GM19463 (cell line): ENCODE data around the gene PHTF2.

Experiments used
- ATAC-seq: cut with Tn5 transposase; IDR thresholded peaks from one replicate; pipeline ENCODE4 v1.9.1; 2021; ENCODE audit warnings: mild to moderate bottlenecking, moderate library complexity; ENCODE audit not compliant: unreplicated experiment

Gene PHTF2

GRCh38 chr7:77791956-77792355 is 6.6 kb upstream of the PHTF2 start:
- ATAC-seq: no peak

- no peak for ATAC-seq
Measured at GRCh38 chr7:77794000-77794399, 4.6 kb upstream of the PHTF2 start.

GRCh38 chr7:77796109-77796508 is 2.5 kb upstream of the PHTF2 start:
- ATAC-seq: no peak

GRCh38 chr7:77796960-77797359 is 1.6 kb upstream of the PHTF2 start:
- ATAC-seq: no peak

- peak; percentile 22 for ATAC-seq
Measured at GRCh38 chr7:77797734-77798393, 709 bp upstream of the PHTF2 start.

- no peak for ATAC-seq
Measured at GRCh38 chr7:77799078-77799964, 748 bp downstream of the PHTF2 start.

- no peak for ATAC-seq
Measured at GRCh38 chr7:77800158-77800557, 1.6 kb downstream of the PHTF2 start.

- no peak for ATAC-seq
Measured at GRCh38 chr7:77800730-77801129, 2.2 kb downstream of the PHTF2 start.

- no peak for ATAC-seq
Measured at GRCh38 chr7:77802557-77803405, 4.2 kb downstream of the PHTF2 start.

GRCh38 chr7:77806425-77806824 is 7.9 kb downstream of the PHTF2 start:
- no peak for ATAC-seq

GRCh38 chr7:77808517-77808916 is 9.9 kb downstream of the PHTF2 start:
- ATAC-seq: no peak

- no peak for ATAC-seq
Measured at GRCh38 chr7:77811516-77812289, 13.1 kb downstream of the PHTF2 start.

- no peak for ATAC-seq
Measured at GRCh38 chr7:77812290-77812685, 13.7 kb downstream of the PHTF2 start.

GRCh38 chr7:77813180-77813579 is 14.6 kb downstream of the PHTF2 start:
- no peak for ATAC-seq

- ATAC-seq: no peak
Measured at GRCh38 chr7:77819021-77819420, 20.4 kb downstream of the PHTF2 start.

GRCh38 chr7:77820967-77821366 is 22.4 kb downstream of the PHTF2 start:
- ATAC-seq: no peak

- no peak for ATAC-seq
Measured at GRCh38 chr7:77822269-77822668, 23.7 kb downstream of the PHTF2 start.

GRCh38 chr7:77823787-77824186 is 25.2 kb downstream of the PHTF2 start:
- no peak for ATAC-seq

- no peak for ATAC-seq
Measured at GRCh38 chr7:77824636-77825035, 26.1 kb downstream of the PHTF2 start.

GRCh38 chr7:77825131-77825530 is 26.6 kb downstream of the PHTF2 start:
- ATAC-seq: no peak

- ATAC-seq: no peak
Measured at GRCh38 chr7:77826300-77826699, 27.7 kb downstream of the PHTF2 start.
